ENCODE results near the gene SPEF1.

GRCh38 chr20:3735768-3736167 is 45.5 kb downstream of the SPEF1 start:
- TF ChIP-seq POLR2A (IDR thresholded peaks at IDR 0.05), result no peak
- TF ChIP-seq, protein P1, sequence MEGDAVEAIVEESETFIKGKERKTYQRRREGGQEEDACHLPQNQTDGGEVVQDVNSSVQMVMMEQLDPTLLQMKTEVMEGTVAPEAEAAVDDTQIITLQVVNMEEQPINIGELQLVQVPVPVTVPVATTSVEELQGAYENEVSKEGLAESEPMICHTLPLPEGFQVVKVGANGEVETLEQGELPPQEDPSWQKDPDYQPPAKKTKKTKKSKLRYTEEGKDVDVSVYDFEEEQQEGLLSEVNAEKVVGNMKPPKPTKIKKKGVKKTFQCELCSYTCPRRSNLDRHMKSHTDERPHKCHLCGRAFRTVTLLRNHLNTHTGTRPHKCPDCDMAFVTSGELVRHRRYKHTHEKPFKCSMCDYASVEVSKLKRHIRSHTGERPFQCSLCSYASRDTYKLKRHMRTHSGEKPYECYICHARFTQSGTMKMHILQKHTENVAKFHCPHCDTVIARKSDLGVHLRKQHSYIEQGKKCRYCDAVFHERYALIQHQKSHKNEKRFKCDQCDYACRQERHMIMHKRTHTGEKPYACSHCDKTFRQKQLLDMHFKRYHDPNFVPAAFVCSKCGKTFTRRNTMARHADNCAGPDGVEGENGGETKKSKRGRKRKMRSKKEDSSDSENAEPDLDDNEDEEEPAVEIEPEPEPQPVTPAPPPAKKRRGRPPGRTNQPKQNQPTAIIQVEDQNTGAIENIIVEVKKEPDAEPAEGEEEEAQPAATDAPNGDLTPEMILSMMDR (IDR thresholded peaks at IDR 0.05 in 4 of 5, conservative IDR thresholded peaks at IDR 0.05 in 1 of 5), result no peak

Data from gastrocnemius medialis (tissue), 4 donors.